SH-SY5Y (cell line): Measurements from ENCODE around the gene PKD2.

ENCODE experiments used
- GATA2 ChIP-seq: IDR thresholded peaks from 2 replicates; pipeline ENCODE4 v1.6.1; 2011; ENCODE audit warnings: mild to moderate bottlenecking, low read depth, low read length
- GATA3 ChIP-seq: IDR thresholded peaks from 2 replicates; pipeline ENCODE4 v1.6.1; 2011; ENCODE audit warnings: low read depth, mild to moderate bottlenecking, low read length, moderate library complexity

GRCh38 chr4:88045021-88045420, 37.6 kb downstream of the PKD2 start:
- no peak for TF ChIP-seq GATA2
- TF ChIP-seq GATA3 = no peak
